OCI-LY1 (cell line): ENCODE results near the gene SLMAP.

Experiments used
- CTCF ChIP-seq: fragments of 200-600 bp; sonication (generic), shearing (Covaris generic); IDR thresholded peaks from 2 replicates; pipeline ENCODE4 v1.5.1; 2017; ENCODE audit warnings: mild to moderate bottlenecking, antibody characterized with exemption, low read length, moderate library complexity, mixed read lengths
- EZH2 ChIP-seq: fragments of 200-600 bp; sonication (generic), shearing (Covaris generic); IDR thresholded peaks from 2 replicates; pipeline ENCODE4 v1.8.0; 2017; ENCODE audit warnings: borderline replicate concordance, mixed run types, mild to moderate bottlenecking, antibody characterized with exemption, low read length, moderate library complexity, mixed read lengths

- TF ChIP-seq CTCF (no peak), EZH2 (no peak)
Observed at GRCh38 chr3:57851304-57851703, 95.2 kb downstream of the SLMAP start.
